ENCODE results near the gene NCAPG2.
A peak's percentile ranks its signal among the peaks of the same experiment; 100 is the strongest.

The NCAPG2 gene

DNA sequence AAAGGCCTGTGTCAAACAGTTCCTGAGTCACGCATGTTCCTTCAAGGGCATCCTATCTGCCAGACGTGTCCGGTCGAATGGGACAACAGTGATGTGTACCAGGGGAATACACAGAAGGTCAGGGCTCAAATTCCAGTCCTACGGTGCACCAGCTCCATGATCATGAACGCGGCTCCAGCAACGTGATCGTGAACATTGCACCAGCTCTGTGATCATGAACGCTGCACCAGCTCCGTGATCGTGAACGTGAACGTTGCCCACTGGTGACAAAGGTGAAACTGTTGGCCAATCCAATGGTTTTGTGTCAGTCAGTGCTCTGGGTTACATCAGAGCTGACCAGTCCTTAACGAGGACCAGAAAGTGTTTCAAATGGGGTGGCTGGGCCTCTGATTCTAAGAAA lies 112.7 kb downstream of the NCAPG2 start:
- DNase-seq, result no peak

DNA sequence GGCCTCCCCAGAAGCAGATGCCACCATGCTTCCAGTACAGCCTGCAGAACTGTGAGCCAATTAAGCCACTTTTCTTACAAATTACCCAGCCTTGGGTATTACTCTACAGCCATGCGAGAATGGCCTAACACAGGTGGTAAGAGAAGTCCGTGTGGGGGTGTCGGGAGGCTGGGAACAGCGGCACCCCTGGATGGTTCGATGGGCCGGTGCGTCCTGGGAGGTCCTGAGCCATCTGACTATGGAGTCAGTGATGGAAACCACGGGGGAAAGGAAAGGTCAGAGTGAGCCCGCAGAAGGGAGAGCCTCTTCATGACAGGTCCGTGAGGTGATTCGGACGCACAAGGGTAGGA lies 114.4 kb downstream of the NCAPG2 start:
- DNase-seq, result no peak

DNA sequence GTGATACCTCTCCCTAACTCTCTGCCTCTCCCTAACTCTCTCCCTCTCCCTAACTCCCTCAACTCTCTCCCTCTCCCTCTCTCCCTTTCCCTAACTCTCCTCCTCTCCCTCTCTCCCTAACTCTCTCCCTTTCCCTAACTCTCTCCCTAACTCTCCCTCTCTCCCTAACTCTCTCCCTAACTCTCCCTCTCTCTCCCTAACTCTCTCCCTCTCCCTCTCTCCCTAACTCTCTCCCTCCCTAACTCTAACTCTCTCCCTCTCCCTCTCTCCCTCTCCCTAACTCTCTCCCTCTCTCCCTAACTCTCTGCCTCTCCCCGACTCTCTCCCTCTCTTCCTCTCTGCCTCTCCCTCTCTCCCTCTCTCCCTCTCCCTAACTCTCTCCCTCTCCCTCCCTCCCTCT lies 115.0 kb downstream of the NCAPG2 start:
- DNase-seq, result no peak

DNA sequence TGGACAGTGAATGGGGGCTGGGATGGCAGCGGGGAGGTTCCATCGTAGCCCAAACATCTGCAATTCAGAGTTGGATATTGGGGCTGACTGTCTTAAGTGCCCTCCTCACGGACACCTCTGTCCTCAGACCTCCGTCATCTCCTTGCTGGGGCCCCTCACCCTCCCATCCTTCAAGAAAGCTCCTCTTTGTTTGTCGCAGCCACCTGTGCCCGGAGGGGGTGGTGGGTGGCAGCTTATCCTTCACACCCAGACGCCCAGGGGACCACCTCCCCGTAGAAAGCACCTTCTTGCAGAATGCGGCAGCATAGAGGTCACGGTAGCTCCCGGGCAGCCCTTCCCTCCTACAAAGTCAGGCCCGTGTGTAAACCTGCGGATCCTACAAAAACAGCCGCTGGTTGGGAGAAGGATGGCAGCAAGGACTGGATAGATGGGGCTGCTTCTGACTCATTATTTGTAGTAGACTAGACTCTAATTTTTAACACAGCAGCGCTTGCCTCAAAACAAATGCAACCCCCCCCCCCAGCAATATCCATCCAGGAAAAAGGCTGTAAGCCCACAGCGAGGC lies 115.6 kb downstream of the NCAPG2 start:
- no peak for DNase-seq

DNA sequence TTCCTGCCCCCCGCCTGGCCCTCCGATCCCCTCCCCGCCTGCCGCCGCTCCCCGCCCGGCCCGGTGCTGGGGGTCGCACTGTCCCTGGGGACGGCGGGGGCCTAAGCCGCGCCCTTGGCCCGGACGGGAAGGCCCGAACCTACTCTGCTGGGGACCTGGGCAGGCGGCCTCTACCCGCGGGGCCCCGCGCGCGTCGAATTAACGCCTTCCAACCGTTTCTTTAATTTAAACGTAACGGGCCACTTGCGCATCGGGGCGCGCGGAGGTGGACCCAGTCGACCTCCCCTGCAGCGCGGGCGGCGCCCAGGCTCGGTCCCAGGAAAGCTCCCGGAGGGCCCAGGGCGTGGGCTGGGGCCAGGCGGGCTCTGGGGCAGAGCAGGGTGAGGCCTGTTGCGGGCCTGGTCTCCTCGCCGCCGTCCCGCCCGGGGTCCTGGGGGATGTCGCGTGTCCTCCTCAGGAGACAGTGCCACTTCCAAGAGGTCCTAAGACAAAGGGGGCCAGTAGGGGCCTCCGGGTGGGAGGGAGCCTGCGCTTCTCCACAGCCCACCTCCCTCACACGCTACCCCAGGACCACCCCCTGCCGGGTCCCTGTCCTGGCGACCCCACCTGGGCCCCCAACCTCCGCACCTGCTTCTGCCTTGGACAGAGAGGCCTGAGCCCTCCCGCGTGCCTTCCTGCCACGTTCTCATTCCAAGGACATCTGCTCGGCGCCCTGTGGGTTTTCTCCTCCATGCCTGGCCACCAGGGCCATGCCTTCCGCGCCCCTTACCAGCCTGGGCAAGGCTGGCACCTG lies 116.3 kb downstream of the NCAPG2 start:
- no peak for DNase-seq

DNA sequence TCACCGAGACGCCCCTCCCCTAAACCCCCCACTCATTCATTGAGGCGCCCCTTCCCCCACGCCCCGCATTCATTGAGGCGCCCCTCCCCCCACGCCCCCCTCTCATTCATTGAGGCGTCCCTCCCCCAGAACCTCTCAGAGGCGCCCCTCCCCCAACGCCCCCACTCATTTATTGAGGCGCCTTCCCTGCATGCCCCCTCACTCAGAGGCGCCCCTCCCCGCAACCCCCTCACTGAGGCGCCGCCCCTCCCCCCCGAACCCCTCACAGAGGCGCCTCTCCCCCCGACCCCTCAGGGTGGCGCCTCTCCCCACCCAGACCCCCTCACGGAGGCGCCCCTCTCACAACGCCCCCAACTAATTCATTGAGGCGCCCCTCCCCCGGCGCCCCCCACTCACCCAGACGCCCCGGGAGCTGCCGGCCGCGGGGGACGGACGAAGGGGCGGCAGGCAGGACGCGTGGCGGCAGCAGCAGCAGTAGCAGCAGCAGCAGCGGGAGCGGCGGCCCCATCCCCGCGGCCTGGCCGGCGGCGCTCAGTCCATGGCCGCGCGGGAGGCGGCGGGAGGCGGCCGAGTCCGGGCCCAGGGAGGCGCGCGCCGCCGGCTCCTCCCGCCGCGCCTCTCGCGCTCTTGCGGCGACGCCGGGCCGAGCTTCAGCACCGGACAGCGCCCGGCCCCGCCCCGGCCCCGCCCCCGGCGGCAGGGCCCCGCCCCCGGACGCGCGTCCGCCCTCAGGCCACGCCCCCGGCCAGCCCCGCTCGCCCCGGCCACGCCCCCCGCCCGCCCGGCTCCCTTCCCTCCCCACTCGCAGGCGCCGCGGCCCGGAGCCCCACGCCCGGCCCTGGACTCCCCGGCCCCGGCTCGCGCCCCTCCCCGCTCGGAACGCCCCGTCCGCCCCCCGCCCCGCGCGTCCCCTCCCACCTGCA lies 117.2 kb downstream of the NCAPG2 start, which contains the start of gene PTPRN2:
TSS of gene PTPRN2 (minus strand) at position 662 of the 923 bp plus-strand sequence.
- DNase-seq, result peak; percentile 73 to 84

DNA sequence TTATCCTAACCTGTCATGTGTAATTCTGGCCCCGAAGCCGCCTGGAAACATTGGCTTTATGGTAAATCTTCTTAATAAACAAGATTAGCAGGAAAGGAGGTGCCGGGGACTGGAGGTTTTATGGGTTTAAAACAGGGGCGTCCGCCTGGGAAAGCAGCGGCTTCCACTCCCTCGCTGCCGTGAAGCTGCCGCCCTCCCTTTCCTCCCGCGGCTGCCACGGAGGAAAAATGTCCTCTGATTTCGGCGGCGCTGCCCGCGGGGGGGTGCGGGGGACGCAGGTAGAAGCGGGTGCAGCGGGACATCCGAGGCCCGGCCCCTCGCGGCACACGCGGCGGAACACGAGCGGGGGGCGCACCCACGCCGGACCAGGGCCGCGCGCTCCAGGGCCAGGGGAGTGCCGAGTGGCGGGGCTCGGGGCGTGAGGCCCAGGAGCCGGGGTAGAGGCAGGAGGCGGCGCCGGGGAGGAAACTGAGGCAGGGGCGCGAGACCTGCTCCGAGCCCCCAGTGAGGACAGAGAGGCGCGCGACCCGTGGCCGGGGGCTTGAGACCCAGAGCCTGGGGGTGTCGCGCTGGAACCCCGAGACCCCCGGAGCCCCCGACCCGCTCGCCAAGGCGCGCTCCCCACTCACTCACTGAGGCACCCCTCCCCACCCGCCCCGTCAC lies 118.0 kb downstream of the NCAPG2 start:
- peak; percentile 21 to 31 for DNase-seq

DNA sequence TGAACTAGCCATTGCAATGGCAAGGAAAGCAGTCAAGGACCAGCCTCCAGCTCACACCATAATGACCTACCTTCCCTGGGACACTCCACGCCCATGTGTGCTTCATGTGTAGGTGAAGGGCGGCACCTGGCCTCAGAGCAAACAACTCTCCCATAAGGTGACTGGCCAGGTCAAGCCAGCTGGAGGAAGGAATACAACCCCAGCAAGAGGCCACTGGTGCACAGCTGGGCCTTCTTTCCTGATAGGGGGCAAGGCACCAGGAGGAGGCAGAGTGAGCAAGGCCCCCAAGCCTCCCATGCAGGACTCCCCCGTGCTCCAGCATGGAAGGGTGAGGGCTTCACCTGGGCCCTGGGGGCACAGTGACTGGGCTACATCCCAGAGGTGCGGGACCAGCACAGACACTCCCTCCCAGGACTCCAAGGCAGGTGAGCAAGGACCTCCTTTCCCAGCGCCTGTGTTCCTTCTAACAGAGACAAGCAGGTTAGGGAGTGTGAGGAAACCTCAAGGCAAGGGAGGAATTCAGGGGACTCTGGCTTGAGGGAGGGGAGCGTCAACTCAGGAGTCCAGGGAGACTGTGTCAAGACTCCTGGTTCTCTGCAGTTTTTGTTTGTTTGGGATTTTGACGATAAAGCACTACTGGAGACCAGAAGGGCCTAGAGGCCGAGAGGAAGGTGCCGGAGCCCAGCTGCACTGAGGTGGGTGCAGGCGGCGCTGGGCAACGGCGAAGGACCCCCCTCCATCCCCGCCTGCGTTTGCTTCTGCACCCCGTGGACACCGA lies 118.7 kb downstream of the NCAPG2 start:
- no peak for DNase-seq

DNA sequence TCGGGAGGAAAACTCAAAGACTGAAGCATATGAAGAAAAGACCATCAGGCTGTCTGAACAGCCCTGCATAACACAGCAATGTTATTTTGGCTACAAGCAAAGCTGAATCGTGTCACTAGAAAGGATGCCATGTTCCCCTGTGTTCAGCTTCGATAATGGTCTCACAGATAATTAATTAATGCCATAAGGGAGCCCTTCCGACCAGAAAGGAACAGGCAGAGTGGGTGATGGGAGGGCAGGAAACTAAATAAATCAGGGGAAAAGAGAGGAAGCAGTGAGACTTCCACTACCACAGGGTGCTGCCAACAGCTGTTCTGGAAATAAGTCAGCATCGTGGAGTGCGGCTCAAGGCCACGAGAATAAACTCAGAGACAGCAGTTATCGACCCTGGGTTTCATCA lies 120.2 kb downstream of the NCAPG2 start:
- no peak for DNase-seq

DNA sequence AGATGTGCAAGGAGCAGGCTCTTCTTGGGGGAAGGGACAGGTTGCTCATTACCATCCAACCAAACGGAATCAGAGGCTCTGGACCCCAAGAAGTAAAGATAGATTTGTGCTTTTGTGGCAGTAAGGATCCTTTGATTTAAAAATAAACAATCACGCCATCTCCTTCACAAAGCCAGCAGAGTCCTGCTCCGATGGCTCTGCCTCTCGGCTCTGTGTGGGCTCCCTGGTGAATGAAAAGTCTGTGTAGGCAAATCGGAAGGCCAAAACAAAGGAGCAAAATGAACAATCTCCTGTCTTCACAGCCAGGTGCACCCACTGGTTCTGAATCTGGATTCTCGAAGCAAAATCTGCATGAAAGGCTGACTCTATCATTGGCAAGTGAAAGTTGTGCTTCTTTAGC lies 120.8 kb downstream of the NCAPG2 start:
- DNase-seq, result no peak

DNA sequence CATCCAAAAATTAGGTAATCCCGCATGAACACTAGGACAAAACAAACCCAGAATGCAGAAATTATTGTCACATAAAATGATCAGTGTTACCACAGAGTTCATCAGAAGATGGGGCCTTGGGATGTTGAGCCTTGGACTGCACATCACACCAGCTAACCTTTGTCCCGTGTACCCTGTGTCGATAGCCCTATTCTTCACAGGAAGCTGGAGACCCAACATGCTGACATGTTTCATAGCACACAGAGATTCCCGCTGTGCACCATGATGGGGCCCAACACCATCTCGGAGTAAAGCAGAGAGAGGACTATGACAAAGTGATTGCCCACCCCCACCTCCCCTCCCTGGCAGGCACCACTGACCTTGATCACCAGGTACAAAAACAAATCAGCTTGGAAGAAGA lies 121.5 kb downstream of the NCAPG2 start:
- DNase-seq, result no peak

DNA sequence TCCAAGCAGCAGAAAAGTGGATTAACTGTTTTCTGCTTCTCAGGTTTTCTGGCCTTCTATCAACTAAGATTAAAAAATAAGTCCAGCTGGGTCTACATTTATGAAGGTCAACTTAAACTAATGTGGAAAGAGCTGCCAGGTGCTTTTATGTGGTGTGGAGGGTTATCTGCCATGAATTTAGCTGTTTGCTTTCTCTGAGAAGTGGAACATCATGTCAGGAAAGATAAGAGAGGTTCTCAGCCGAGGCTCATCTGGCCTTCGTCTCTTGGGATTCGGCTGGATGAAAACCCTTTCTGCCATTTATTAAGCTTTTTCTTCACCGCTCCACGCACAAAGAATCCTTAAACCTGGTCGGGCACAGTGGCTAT lies 122.5 kb downstream of the NCAPG2 start:
- DNase-seq, result no peak

DNA sequence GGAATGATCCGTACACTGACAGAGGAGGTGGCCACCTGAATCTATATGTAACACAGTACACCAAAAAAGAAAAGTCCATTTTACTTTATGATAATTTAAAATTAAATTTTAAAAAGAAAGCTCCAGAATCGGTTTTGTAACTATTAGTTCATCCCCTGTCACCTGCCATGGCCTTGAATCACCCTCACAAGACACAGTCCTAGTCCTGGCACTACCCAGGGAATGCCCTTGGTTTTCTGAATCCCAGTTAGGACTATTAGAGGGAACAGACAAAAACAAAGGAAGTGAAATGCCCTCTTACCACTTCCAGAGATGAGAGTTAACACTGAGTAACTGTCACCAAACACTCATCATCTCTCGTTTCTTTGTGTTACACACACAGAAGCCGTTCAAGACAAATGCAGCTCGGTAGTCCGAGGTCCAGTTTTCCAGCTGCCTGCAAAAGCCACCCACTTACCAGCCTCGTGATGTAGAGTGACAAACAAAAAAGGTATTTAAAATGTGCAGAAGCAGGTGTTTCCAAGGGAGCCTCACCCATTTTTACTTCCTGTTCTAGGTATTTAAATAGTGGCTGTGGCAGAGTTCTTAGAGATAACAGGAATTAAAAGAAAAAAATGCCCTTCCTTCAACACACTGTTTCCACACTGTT lies 123.0 kb downstream of the NCAPG2 start:
- peak; percentile 64 to 90 for DNase-seq
